ENCODE data around the gene LMOD1.
A peak's percentile ranks its signal among the peaks of the same experiment; 100 is the strongest.
"Not testable (repeated sequence)": the region's sequence is repeated elsewhere in the genome, so short reads cannot be mapped to it uniquely, and the experiment has no call there.

The LMOD1 gene

GRCh38 chr1:201877877-201878401 lies 68.4 kb downstream of the LMOD1 start:
- no peak overlapping the region for H3K4me3 Mint-ChIP-seq
- TF ChIP-seq, protein P1, sequence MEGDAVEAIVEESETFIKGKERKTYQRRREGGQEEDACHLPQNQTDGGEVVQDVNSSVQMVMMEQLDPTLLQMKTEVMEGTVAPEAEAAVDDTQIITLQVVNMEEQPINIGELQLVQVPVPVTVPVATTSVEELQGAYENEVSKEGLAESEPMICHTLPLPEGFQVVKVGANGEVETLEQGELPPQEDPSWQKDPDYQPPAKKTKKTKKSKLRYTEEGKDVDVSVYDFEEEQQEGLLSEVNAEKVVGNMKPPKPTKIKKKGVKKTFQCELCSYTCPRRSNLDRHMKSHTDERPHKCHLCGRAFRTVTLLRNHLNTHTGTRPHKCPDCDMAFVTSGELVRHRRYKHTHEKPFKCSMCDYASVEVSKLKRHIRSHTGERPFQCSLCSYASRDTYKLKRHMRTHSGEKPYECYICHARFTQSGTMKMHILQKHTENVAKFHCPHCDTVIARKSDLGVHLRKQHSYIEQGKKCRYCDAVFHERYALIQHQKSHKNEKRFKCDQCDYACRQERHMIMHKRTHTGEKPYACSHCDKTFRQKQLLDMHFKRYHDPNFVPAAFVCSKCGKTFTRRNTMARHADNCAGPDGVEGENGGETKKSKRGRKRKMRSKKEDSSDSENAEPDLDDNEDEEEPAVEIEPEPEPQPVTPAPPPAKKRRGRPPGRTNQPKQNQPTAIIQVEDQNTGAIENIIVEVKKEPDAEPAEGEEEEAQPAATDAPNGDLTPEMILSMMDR (IDR thresholded peaks at IDR 0.05; ENCODE audit: unreplicated experiment in 3 of 3), result peak; percentile 64 to 71 (median 66)
- H3K4me1 Mint-ChIP-seq, result peaks cover 11% of the 10 kb centered on the region
- H3K27ac Mint-ChIP-seq, result peak overlapping the region in 1 of 3 experiments; percentile 60
- peaks cover 33% of the 10 kb centered on the region for H3K36me3 Mint-ChIP-seq (ENCODE audit: low read depth)
- H3K27me3 Mint-ChIP-seq (ENCODE audit: low read depth), result no peaks in the 10 kb centered on the region
- no peaks in the 10 kb centered on the region for H3K9me3 Mint-ChIP-seq

DNA sequence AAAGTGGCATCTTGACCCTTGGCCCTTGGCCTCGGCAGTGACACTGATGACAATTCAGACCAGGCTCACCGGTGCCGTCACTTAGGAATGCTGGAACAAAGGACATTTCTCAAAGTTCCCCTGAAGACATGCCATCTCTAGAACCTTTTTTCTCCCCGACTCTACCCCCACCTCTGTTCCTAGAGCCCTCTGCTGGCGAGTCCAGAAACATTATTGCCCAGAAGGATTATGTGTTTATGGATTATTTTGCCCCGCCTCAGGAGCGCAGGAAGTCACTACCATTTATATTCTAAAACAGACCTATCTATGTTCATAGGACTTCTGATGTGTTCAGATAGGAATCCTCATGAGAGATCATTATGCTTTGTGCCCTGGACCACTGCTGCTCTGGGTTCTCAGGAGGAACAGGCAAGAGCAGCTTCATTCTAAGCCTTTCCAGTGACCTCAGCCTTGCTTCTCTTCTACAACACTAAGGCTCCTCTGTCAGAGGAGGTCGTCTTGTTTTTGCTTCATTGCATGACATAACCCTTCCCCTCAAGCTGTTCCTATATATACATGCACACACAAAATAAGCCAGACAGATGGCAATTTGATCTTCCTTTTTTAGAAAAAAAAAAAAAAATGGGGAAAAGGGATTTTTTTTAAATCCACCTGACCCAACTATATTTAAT lies 70.1 kb downstream of the LMOD1 start:
- no peaks in the 10 kb centered on the region for H3K27me3 Mint-ChIP-seq (ENCODE audit: low read depth)
- H3K9me3 Mint-ChIP-seq, result no peaks in the 10 kb centered on the region
- peaks cover under 1% of the 10 kb centered on the region for H3K4me1 Mint-ChIP-seq
- peaks cover 49% of the 10 kb centered on the region for H3K36me3 Mint-ChIP-seq (ENCODE audit: low read depth)
- TF ChIP-seq, protein P1 (IDR thresholded peaks at IDR 0.05; ENCODE audit: unreplicated experiment in 3 of 3), result peak in 2 of 3 experiments; percentile 13 to 29
- no peak overlapping the region for H3K27ac Mint-ChIP-seq
- H3K4me3 Mint-ChIP-seq, result no peak overlapping the region

DNA sequence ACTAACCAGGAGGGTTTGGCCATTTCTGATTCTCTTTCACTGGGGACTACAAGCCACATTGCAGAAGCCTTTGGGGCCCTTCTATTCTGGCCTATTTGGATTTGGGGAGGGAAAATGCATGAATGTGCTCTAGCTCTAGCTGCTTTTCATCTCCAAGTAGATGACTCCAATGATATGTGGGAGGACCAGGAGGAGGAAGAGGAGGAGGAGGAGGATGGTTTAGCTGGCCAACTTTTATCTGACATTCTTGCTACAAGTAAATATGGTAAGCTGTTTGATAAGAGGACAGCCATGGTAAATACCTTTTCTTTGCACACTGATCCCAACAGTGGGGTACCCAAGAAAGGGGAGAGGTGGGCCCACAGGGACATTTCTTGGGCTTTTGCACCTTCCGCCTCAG lies 71.7 kb downstream of the LMOD1 start:
- H3K27ac Mint-ChIP-seq, result no peak overlapping the region
- no peaks in the 10 kb centered on the region for H3K9me3 Mint-ChIP-seq
- H3K4me3 Mint-ChIP-seq, result no peak overlapping the region
- TF ChIP-seq, protein P1 (IDR thresholded peaks at IDR 0.05; ENCODE audit: unreplicated experiment in 3 of 3), result no peak
- peaks cover 65% of the 10 kb centered on the region for H3K36me3 Mint-ChIP-seq (ENCODE audit: low read depth)
- no peaks in the 10 kb centered on the region for H3K27me3 Mint-ChIP-seq (ENCODE audit: low read depth)
- no peaks in the 10 kb centered on the region for H3K4me1 Mint-ChIP-seq

GRCh38 chr1:201870397-201870796 lies 76.0 kb downstream of the LMOD1 start:
- no peak overlapping the region for H3K4me3 Mint-ChIP-seq
- H3K9me3 Mint-ChIP-seq, result no peaks in the 10 kb centered on the region
- H3K4me1 Mint-ChIP-seq, result no peaks in the 10 kb centered on the region
- TF ChIP-seq, protein P1 (IDR thresholded peaks at IDR 0.05; ENCODE audit: unreplicated experiment in 3 of 3), result no peak
- peaks cover 72% of the 10 kb centered on the region for H3K36me3 Mint-ChIP-seq (ENCODE audit: low read depth)
- H3K27me3 Mint-ChIP-seq (ENCODE audit: low read depth), result no peaks in the 10 kb centered on the region
- no peak overlapping the region for H3K27ac Mint-ChIP-seq

GRCh38 chr1:201861448-201861847 lies 84.9 kb downstream of the LMOD1 start:
- no peak overlapping the region for H3K4me3 Mint-ChIP-seq
- H3K27ac Mint-ChIP-seq, result no peak overlapping the region
- no peaks in the 10 kb centered on the region for H3K9me3 Mint-ChIP-seq
- H3K27me3 Mint-ChIP-seq (ENCODE audit: low read depth), result no peaks in the 10 kb centered on the region
- H3K36me3 Mint-ChIP-seq (ENCODE audit: low read depth), result peaks cover 63% of the 10 kb centered on the region
- H3K4me1 Mint-ChIP-seq, result no peaks in the 10 kb centered on the region
- TF ChIP-seq, protein P1 (IDR thresholded peaks at IDR 0.05; ENCODE audit: unreplicated experiment in 3 of 3), result no peak

- Mint-ChIP-seq H3K4me1 (no peaks in the 10 kb centered on the region), H3K27ac (no peak overlapping the region), H3K4me3 (no peak overlapping the region), H3K36me3 (ENCODE audit: low read depth) (peaks cover 75% of the 10 kb centered on the region), H3K27me3 (ENCODE audit: low read depth) (no peaks in the 10 kb centered on the region), H3K9me3 (no peaks in the 10 kb centered on the region)
- TF ChIP-seq, protein P1 (IDR thresholded peaks at IDR 0.05; ENCODE audit: unreplicated experiment in 3 of 3), result no peak
Measured at GRCh38 chr1:201859424-201859823, 86.9 kb downstream of the LMOD1 start.

DNA sequence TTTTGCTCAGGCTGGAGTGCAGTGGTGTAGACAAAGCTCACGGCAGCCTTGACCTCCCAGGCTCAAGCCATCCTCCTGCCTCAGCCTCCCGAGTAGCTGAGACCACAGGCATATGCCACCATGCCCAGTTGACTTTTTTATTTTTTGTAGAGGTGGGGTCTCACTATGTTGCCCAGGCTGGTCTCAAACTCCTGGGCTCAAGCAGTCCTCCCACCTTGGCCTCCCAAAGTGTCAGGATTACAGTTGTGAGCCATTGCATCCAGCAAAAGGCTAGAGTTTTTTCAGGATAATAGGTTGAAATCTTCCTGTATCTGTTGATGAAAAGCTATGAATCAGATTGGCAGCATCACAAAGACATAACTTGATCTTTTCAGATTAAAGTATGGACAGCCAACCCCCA lies 89.6 kb downstream of the LMOD1 start:
- H3K27me3 Mint-ChIP-seq (ENCODE audit: low read depth); H3K9me3 Mint-ChIP-seq; H3K4me1 Mint-ChIP-seq; H3K4me3 Mint-ChIP-seq; H3K27ac Mint-ChIP-seq: not testable (repeated sequence)
- H3K36me3 Mint-ChIP-seq (ENCODE audit: low read depth), result peaks cover 80% of the 10 kb centered on the region
